Subcutaneous adipose tissue (tissue), 4 donors: ENCODE measurements around the gene RPS6KL1. TPM values are rescaled to one million over a fixed set of nuclear protein-coding genes. Genes with fewer than 3 reads are reported as not detected.

ENCODE experiments used
- CTCF ChIP-seq: fragments of 450-650 bp; IDR thresholded peaks from one replicate; pipeline ENCODE4 v1.5.1; 2016; ENCODE audit warnings: low read depth, mild to moderate bottlenecking, control low read depth, antibody characterized with exemption, moderate library complexity
- total RNA-seq, 4 donors: library from RNA; depleted of rRNA; stranded (reverse); fragments of >200 nt; gene quantifications; one replicate each; pipeline ENCODE4 v1.1.0, GENCODE V29; 2016

RPS6KL1 gene
- total RNA-seq, 4 donors from 2014 or later: 1.1 to 13.6 (median 3.7) TPM

DNA sequence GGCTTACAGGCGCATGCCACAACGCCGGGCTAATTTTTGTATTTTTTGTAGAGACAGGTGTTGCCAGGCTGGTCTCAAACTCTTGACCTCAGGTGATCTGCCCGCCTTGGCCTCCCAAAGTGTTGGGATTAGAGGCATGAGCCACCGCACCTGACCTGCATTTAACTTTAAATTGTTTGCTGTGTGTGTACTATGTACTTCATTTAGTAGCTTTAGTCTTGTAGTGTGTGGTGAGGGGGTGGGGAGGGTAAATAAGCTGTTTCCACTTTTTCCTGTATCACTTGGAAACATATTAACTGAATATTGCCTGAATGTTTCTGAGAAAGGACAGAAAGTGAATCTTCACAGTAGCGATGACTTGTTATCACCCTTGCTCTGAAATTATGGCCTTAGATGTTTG, 32.8 kb downstream of the RPS6KL1 start:
- TF ChIP-seq CTCF: no peak

DNA sequence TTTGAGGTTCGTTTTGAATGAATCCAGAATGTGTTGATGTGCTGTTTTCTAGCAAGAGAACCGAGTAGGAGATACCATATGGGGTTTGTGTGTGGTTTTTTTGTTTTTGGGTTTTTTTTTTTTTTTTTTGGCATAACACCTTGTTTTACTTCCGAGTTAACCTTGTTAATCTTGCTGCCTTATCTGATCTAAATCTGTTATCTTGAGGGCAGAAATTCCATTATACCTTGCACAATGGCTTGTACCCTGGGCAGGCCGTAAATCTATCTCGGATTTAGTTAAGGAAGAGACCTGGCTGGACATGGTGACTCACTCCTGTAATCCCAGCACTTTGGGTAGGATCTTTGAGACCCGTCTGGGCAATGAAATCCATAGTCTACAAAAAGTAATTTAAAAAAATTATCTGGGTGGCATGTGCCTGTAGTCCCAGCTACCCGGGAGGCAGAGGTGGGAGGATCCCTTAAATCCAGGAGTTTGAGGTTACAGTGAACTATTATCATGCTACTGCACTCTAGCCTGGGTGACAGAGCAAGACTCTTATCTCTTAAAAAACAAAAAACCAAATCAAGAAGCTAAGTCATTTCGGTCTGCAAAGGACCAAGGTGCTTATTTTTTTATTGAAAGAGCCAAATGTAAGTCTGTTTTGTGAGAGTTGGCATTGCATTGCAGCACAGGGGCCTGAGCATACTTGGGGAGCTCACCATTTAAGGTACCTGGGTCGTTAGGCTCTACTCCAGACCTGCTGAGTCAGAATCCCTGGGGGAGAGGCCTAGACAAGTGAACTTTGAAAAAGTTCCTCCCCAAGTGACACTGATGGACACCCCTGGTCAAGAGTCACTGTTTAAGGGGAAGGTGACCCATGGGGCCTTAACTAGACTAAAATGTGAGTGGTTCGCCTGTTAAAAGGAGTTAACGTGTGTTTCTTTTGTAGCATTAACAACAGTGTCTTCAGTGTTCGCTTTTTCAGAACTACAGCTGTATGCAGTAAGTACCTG, 34.6 kb downstream of the RPS6KL1 start:
- no peak for TF ChIP-seq CTCF

GRCh38 chr14:74886001-74886400, 37.1 kb downstream of the RPS6KL1 start:
- no peak for TF ChIP-seq CTCF

DNA sequence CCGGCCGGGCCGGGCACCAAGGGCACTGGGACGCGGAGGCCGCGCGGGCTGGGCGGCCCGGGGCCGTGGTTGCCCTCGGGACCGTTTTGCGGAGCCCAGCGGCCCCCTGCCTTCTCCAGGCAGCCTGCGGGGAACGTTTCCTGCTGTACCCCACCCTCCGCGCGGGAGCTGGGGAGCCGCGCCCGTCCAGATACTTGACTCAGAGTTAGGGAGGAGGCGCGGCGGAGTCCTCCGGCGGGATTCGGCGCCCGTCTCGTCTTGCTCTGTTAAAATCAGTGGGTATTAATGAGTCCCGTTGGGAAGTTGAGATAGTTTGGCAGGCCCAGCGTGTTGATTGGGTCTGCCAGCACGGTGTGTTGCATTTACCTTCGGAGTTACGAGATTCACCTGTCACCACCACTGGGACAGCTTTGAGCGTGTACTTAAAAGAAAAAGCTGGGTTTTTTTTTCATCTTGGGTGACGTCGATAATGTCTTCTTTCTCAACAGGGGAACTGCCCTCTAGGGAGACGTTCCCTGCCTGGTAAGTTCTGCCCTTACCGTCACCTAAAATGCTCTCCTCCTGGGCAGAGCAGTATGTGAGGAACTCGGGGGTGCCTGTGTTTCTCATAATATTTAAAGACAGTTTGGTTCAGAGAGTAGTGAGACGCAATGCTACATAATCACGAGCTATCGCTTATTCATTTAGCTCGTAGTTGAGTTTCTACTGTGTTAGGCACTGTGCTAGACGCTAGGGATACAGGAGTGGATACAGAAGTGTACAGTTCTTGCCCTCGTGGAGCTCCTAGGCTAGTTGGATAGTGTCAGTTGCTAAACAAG, 40.7 kb downstream of the RPS6KL1 start:
- no peak for TF ChIP-seq CTCF

DNA sequence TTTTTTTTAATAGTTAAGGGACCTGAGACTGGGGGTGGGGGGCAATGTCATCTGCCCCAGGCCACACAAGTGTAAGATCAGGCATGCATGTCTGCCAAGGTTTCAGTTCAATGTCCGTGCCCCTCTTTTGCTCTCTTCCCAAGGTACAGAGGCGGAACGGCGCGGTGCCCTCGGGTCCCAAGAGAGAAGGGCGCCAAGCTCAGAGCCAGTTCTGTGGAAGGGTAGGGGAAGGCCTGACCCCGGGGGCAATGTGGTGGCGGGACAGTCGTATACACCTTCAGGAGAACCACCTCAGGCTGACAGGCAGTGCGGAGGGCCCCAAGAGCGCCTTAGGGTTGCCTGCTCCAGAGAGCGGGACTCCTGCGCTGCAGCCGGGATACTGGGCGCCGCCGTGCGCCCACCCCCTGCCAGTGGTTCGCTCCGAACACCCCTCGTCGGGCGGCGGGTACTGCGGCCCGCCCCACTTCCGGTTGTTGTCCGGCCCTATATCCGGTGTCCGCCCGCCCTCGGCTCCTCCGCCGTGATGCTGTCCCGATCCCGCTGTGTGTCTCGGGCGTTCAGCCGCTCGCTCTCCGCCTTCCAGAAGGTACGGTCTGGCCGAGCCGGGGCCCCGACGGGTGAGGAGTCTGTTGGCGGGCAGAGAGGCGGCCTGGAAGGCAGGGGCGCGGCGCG, 41.5 kb downstream of the RPS6KL1 start, which contains the start of gene DLST:
TSS of gene DLST (plus strand) at position 486 of the 672 bp plus-strand sequence. CDS start at position 524, 38 bp downstream.
- TF ChIP-seq CTCF: no peak

DNA sequence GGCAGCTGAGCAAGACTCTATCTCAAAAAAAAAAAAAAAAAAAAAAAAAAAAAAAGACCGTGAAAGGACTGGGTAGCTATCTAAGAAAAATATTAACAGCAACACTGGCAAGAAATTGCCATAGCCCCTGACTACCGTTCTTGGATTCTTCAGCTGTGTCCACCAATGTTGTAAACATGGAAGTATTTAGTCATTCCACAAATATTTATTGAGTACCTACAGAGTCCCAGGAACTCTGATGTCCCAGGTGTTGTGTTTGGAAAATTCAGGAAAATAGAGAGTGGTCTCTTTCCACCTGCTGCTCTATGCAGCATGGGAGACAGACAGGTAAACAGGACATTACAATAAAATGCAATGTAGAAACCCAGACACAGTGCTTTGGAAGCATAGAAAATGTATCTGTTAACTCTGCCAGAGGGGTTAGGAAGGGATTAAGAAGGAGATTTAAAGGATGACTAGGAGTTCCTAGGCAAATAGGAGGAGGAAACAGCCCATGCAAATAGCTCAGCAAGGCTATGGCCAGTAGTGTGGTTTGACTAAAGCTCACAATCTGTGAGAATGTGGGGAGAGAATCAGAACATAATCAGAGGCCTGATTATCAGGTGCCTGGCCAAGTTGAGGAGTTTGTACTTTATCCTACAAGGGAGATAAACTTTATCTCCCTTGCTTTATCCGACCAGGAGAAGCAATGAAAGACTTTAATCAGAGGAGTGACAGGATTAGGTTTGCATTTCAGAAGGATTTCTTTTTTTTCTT, 43.5 kb downstream of the RPS6KL1 start:
- no peak for TF ChIP-seq CTCF
